T-helper 2 cell treated with Interferon-gamma antibody and Interleukin-4, amounts not matched to agents 5 μg/mL and 100 μg/mL, for 36 hours (primary cell): ENCODE results near the gene NRSN2.
A peak's percentile ranks its signal among the peaks of the same experiment; 100 is the strongest.
"Not testable (repeated sequence)": the region's sequence is repeated elsewhere in the genome, so short reads cannot be mapped to it uniquely, and the experiment has no call there.

Experiments
- DNase-seq: peaks from one replicate; pipeline ENCODE4 v3.0.0; 2021; ENCODE audit warnings: low spot score
- H3K27ac Mint-ChIP-seq: one replicate; pipeline ENCODE4 v1.8.0; 2021; ENCODE audit warnings: mild to moderate bottlenecking, mixed read lengths
- H3K27me3 Mint-ChIP-seq: one replicate; pipeline ENCODE4 v1.8.0; 2021; ENCODE audit warnings: low read depth, mixed read lengths
- H3K36me3 Mint-ChIP-seq: one replicate; pipeline ENCODE4 v1.8.0; 2021; ENCODE audit warnings: low read depth, mixed read lengths
- H3K4me1 Mint-ChIP-seq: one replicate; pipeline ENCODE4 v1.8.0; 2021; ENCODE audit warnings: low read depth, mixed read lengths
- H3K4me3 Mint-ChIP-seq: one replicate; pipeline ENCODE4 v1.8.0; 2022; ENCODE audit warnings: mild to moderate bottlenecking, moderate library complexity, mixed read lengths
- H3K9me3 Mint-ChIP-seq: one replicate; pipeline ENCODE4 v1.8.0; 2021; ENCODE audit warnings: mixed read lengths

NRSN2 gene

GRCh38 chr20:370151-370600 is 23.3 kb downstream of the NRSN2 start:
- H3K4me1 Mint-ChIP-seq: peaks cover 45% of the 10 kb centered on the region
- H3K9me3 Mint-ChIP-seq: no peaks in the 10 kb centered on the region
- no peaks in the 10 kb centered on the region for H3K36me3 Mint-ChIP-seq
- DNase-seq: no peak
- no peak overlapping the region for H3K4me3 Mint-ChIP-seq
- no peaks in the 10 kb centered on the region for H3K27me3 Mint-ChIP-seq
- no peak overlapping the region for H3K27ac Mint-ChIP-seq

GRCh38 chr20:370977-371754 is 24.3 kb downstream of the NRSN2 start:
- H3K4me1 Mint-ChIP-seq: peaks cover 37% of the 10 kb centered on the region
- no peaks in the 10 kb centered on the region for H3K9me3 Mint-ChIP-seq
- no peaks in the 10 kb centered on the region for H3K36me3 Mint-ChIP-seq
- H3K4me3 Mint-ChIP-seq: no peak overlapping the region
- no peaks in the 10 kb centered on the region for H3K27me3 Mint-ChIP-seq
- no peak overlapping the region for H3K27ac Mint-ChIP-seq
- DNase-seq: no peak

GRCh38 chr20:371755-372542 is 25.0 kb downstream of the NRSN2 start:
- Mint-ChIP-seq H3K27me3 (no peaks in the 10 kb centered on the region), H3K36me3 (no peaks in the 10 kb centered on the region), H3K4me1 (peaks cover 33% of the 10 kb centered on the region), H3K27ac (peak overlapping the region; percentile 49), H3K4me3 (peak overlapping the region; percentile 12), H3K9me3 (no peaks in the 10 kb centered on the region)
- no peak for DNase-seq

DNA sequence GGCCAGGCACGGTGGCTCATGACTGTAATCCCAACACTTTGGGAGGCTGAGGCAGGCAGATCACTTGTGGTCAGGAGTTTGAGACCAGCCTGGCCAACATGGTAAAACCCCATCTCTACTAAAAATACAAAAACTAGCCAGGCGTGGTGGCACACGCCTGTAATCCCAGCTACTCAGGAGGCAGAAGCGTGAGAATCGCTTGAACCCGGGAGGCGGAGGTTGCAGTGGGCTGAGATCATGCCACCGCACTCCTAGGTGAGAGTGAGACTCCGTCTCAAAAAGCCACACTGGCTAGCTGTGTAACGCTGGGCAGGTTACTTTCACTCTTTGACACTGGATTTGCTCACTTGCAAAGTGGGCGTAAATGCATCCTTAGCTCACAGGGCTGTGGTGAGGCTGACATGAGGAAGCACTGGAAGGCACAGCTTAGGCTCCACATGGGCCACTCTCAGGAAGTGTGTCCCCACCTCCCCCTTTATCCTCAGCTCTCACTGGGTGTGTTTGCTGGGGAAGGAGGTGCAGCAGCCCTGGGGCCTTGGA is 25.7 kb downstream of the NRSN2 start:
- peaks cover 28% of the 10 kb centered on the region for H3K4me1 Mint-ChIP-seq
- not testable (repeated sequence) for H3K9me3 Mint-ChIP-seq, H3K27ac Mint-ChIP-seq, H3K4me3 Mint-ChIP-seq, H3K27me3 Mint-ChIP-seq, H3K36me3 Mint-ChIP-seq
- peak; percentile 26 for DNase-seq

DNA sequence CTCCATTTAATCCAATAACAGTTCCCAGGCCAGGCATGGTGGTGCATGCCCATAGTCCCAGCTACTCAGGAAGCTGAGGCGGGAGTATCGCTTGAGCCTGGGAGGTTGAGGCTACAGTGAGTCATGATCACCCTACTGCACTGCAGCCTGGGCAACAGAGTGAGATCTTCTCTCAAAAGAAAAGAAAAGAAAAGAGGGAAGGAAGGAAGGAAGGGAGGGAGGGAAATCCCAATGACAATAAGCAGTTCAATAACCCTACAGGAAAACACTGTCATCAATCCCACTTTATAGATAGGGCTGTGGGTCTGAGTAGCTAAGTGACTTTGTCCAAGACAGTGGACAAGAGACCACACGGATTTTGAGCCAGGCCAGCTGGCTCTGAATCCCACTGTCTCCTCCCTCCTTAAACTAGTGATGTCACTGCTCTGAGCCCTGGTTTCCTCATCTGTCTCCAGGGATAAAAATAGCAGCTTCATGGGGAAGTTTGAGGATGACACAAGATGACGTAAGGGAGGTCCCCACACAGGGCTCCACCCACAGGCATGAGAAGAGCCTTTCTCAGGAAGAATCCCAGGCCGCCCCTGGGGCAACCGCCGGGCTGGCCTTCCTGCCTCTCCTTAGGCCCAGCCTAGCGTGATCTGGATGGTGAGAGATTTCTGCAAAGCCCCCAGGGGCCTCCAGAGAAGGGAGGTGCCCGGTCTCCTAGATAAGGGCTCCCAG is 26.4 kb downstream of the NRSN2 start:
- Mint-ChIP-seq H3K36me3 (no peaks in the 10 kb centered on the region), H3K27me3 (no peaks in the 10 kb centered on the region), H3K4me1 (peaks cover 28% of the 10 kb centered on the region), H3K4me3 (no peak overlapping the region), H3K9me3 (no peaks in the 10 kb centered on the region), H3K27ac (no peak overlapping the region)
- no peak for DNase-seq

- Mint-ChIP-seq H3K4me3 (no peak overlapping the region), H3K27me3 (no peaks in the 10 kb centered on the region), H3K36me3 (no peaks in the 10 kb centered on the region), H3K4me1 (peaks cover 29% of the 10 kb centered on the region), H3K9me3 (no peaks in the 10 kb centered on the region), H3K27ac (no peak overlapping the region)
- DNase-seq: no peak
Observed at GRCh38 chr20:375265-375889, 28.5 kb downstream of the NRSN2 start.

GRCh38 chr20:376089-376488 is 29.2 kb downstream of the NRSN2 start:
- H3K9me3 Mint-ChIP-seq: no peaks in the 10 kb centered on the region
- H3K36me3 Mint-ChIP-seq: no peaks in the 10 kb centered on the region
- peaks cover 29% of the 10 kb centered on the region for H3K4me1 Mint-ChIP-seq
- H3K27ac Mint-ChIP-seq: no peak overlapping the region
- no peaks in the 10 kb centered on the region for H3K27me3 Mint-ChIP-seq
- no peak for DNase-seq
- H3K4me3 Mint-ChIP-seq: no peak overlapping the region

DNA sequence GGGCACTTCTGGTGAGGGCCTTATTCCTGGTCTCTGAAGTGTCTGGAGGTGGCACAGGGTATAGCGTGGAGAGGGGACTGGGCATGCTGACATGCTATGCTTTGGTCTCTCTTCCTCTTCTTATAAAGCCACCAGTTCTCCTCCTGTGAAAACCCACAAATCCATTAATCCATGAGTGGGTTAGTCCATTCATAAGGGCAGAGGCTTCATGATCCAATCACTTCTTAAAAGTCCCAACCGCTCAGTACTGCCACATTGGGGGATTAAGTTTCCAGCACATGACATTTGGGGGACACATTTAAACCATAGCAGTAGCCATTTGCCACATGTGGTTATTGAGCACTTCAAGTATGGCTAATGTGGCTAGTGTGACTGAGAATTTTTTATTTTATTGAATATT is 29.8 kb downstream of the NRSN2 start:
- no peak for DNase-seq
- no peak overlapping the region for H3K4me3 Mint-ChIP-seq
- peaks cover 26% of the 10 kb centered on the region for H3K4me1 Mint-ChIP-seq

GRCh38 chr20:377578-377977 is 30.7 kb downstream of the NRSN2 start:
- not testable (repeated sequence) for H3K27me3 Mint-ChIP-seq, H3K4me3 Mint-ChIP-seq, H3K27ac Mint-ChIP-seq, H3K36me3 Mint-ChIP-seq, H3K9me3 Mint-ChIP-seq, DNase-seq
- H3K4me1 Mint-ChIP-seq: peaks cover 21% of the 10 kb centered on the region

More for the DNA sequence above, 29.8 kb downstream of the NRSN2 start:
- no peaks in the 10 kb centered on the region for H3K27me3 Mint-ChIP-seq
- H3K36me3 Mint-ChIP-seq: no peaks in the 10 kb centered on the region
- no peak overlapping the region for H3K27ac Mint-ChIP-seq
- H3K9me3 Mint-ChIP-seq: no peaks in the 10 kb centered on the region

DNA sequence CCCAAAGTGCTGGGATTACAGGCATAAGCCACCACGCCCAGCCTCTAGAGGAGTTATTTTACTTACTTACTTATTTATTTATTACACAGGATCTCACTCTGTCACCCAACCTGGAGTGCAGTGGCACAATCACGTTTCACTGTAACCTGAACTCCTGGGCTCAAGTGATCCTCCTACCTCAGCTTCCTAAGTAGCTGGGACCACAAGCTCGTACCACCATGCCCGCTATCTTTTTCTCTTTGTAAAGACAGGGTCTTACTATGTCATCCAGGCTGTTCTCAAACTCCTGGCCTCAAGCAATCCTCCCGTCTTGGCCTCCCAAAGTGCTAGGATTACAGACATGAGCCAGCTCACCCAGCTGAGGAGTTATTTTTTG is 32.0 kb downstream of the NRSN2 start:
- H3K9me3 Mint-ChIP-seq: no peaks in the 10 kb centered on the region
- peaks cover 21% of the 10 kb centered on the region for H3K4me1 Mint-ChIP-seq
- H3K27ac Mint-ChIP-seq: no peak overlapping the region
- no peaks in the 10 kb centered on the region for H3K27me3 Mint-ChIP-seq
- no peak for DNase-seq
- peak overlapping the region; percentile 12 for H3K4me3 Mint-ChIP-seq
- peaks cover 3% of the 10 kb centered on the region for H3K36me3 Mint-ChIP-seq

- Mint-ChIP-seq H3K27me3 (no peaks in the 10 kb centered on the region), H3K9me3 (no peaks in the 10 kb centered on the region), H3K36me3 (peaks cover 12% of the 10 kb centered on the region), H3K4me3 (peak overlapping the region; percentile 90), H3K4me1 (peaks cover 27% of the 10 kb centered on the region), H3K27ac (peak overlapping the region; percentile 95)
- peak; percentile 73 for DNase-seq
Observed at GRCh38 chr20:380763-381580, 34.1 kb downstream of the NRSN2 start.

- Mint-ChIP-seq H3K4me3 (peak overlapping the region; percentile 83), H3K9me3 (no peaks in the 10 kb centered on the region)
Observed at GRCh38 chr20:381581-382290, 34.8 kb downstream of the NRSN2 start.

More at GRCh38 chr20:381581-382290, 34.8 kb downstream of the NRSN2 start:
- peak; percentile 80 for DNase-seq
- Mint-ChIP-seq H3K27ac (peak overlapping the region; percentile 82), H3K4me1 (peaks cover 29% of the 10 kb centered on the region), H3K36me3 (peaks cover 14% of the 10 kb centered on the region), H3K27me3 (no peaks in the 10 kb centered on the region)
